GM19240 (cell line): ENCODE data around the gene ZFAND2B.

Source experiments
- DNase-seq: peaks from one replicate; pipeline ENCODE4 v3.0.0; 2011; ENCODE audit warnings: low spot score; ENCODE audit not compliant: insufficient read length

ZFAND2B gene

DNA sequence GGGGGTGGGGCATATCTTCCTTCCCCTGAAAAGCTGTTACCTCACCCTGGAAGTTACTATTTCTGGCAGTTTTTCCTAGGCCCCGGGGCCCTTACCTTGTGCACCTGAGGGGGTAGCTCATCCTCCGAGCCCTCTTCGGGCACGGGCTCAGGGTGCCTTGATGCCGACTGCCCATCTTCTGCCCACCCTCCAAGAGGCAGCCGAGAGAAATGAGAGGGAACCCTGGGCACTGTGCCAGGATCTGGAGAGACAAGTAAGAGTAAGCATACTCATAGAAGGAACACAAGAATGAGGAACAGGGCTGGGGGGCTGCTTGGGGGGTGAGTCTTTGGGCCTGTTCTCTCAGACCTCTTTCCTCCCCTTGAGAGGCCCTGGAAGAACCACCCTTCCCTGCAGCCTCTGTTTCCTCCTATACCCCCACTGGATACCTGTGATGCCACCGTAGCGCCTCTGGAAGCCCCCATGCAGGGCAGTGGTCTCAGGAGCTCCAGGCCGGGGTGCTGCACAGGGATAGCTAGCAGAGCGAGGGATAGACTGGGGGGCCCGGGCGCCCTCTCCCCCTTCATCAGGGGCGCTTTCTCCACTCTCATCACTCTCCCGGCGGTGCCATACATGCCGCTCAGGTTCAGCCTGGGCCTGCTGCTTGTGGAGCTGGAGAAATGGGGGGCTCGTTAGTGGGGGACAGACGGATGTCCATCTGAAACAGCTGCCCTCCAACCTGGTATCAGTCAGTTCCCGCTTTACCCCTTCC lies 14.2 kb downstream of the ZFAND2B start:
- DNase-seq = no peak

DNA sequence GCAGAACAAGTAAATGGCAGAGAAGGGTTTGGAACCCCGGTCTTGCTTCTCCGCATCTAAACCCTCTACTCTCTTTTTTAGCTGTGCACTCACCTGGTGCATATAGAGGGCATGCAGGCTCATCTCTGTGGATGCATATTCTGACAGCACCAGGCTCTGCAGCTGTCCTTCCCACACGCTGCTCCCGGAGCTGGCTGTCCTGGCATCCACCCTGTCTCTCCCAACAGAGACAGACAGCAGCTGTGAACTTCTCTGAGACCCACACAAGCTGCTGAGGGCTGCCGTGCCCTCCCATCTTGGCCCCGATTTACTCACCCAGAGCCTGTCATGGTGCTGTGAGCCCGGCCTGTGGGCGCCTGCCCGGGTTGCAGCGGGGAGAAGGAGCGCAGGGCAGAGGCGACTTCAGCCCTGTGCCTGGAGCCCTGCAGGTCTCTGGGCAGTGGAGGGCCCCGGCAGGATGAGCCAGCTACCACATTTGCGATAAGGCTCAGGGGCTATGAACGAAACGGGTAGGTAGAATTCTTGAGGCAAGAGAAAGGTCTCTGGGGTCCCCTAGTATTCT lies 15.5 kb downstream of the ZFAND2B start:
- DNase-seq = no peak

DNA sequence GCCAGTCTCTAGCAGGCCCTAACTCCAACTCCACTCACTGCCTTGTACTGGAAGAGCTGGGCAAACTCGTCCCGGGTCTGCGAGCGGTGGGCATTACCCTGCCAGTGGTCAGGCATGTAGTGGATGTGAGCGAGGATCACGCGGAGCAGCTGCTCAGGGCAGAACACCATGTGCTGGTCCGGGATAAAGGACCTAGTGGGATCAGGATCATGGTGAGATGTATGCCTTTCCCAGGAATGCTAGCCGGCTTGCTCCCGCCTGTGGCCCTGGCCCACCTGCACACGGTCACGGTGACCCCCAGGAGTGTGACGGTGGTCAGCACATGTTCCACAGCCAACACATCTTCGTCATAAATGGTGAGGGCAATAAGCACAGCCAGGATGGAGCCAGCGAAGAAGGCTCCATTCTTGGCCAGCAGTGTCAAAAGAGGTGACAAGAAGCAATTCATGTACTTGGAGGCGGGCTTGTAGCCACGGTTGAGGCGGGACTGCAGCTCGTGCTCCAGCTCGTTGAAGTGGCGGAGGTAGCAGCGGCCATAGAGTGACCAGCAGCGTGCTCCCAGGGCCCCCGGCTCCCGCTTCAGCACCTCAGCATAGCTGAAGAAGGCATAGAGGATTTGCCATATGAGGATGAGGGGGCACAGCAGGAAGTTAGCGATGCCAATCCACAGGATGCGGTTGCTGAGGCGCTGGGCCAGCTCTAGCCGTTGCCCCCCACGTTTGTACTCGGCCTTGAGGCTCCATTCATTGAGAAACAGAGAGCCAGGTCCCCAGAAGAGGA lies 17.4 kb downstream of the ZFAND2B start:
- DNase-seq = no peak

DNA sequence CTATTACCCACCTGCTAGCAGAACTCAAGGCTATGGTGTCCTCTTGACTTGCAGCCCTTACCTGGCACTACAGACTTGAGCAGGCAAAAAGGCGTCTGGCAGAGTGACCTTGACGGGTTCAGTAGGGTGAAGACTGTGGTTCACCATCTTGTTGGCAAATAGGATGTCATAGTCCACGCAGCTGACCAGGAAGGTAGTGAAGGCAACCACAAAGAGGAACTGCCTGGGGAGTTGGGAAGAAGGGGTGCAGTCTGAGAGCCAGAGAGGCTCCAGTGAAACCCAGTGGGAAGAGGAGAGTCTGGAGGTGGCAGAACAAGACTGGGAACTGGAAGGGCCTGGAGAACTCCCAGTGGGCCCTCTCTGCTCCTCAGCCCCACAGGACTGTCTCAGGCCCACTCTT lies 18.8 kb downstream of the ZFAND2B start:
- DNase-seq = no peak

DNA sequence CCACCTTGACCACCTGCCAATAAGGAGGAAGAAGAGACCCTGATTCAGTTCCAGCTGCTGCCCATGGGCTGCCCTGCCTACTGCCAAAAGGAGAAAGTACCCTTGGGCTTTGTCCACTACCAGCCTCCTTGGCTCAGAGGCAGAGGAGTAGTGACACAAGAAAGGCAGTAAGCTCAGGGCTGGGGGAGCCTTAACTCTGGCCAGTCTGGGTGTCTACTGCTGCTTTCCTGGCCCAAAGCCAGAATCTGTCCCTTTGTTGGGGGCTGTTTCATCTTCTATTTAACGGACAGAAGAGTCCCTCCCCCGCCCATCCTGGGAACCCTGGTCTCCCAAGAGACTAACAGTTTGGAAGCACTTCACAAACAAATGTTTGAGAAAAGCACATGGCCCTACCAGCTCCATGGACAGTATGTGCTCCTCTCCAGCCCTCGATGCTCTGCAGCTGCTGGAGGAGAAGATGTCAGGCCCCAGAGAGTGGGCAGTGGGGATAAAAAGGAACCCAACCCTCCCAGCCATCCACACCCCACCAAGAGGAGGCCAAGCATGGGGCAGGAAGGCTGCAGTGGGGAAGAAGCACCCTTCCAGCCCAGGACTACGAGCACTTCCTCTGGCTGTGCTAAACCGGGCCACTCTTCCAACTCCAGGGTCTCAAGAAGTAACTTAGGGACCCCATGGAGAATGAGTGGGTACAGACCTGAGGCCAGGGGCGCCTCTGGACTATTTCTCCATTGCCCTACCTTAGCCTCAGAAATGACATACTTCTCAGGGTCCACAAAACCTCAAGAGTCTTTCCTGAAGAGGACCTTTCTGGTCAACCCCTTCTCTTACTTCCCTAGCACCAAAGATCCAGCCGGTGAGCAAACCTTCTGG lies 21.7 kb downstream of the ZFAND2B start:
- DNase-seq = no peak

DNA sequence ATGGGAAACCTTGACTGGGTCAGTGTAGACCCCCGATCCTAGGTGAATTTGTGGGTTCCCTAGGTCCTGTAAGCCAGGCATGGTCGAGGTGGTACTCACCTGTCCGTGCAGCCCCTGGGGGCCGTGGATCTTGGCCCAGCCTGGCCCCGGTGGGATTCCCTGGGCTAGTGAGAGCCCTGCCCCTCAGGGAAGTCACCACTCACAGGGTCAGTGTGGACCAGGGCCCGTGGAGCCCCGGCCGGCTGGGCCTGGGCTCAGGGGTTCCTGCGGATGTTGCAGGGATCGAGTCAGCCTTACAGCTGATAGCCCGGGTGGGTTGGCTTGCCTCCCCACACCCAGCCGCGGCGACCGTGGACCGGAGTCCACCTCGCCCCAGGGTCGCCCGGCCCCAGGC lies 22.3 kb downstream of the ZFAND2B start:
- DNase-seq = no peak

DNA sequence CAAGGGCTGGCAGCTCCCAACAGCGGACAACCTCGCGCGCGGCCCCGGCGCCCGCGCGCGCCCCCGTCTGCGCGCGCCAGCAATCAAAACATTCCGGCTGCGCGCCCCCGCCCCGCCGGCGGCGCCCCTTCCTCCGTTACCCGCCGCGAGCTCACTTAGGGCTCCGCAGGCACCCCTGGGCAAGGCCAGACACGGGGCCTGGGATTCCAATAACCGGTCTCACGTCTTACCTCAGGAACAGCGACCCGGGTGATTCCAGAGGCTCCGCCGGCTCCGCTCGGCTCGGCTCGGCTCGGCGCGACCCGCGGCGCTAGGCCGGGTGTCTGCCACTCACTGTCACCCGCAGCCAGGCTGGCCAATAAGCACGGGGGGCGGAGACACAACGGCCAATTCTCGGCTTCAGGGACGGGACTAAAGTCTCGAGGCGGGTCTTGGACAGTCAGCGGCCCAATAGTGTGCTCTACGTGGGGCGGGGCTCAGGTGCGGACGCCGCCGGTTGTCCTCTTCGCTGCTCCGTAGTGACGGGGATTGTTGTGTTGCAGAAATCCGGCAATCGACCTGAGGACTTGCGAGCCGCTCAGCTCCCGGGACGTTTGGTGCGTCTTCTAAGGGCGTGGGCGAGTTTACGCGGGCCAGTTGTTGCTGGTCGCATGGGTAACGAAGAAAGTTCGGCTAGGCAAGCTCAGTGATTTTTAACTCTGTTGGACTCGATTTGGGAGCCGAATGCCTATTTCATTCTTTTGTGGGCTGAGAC lies 22.9 kb downstream of the ZFAND2B start, which contains the start of the genes ANKZF1 and ATG9A:
Gene ANKZF1 (plus strand): TSS at position 502 of the 754 bp plus-strand sequence. CDS start 452 bp downstream, outside the sequence.
Gene ATG9A (minus strand): TSS at position 332 of the 754 bp plus-strand sequence. CDS start 1,612 bp downstream, outside the sequence.
- peak; percentile 99 for DNase-seq

DNA sequence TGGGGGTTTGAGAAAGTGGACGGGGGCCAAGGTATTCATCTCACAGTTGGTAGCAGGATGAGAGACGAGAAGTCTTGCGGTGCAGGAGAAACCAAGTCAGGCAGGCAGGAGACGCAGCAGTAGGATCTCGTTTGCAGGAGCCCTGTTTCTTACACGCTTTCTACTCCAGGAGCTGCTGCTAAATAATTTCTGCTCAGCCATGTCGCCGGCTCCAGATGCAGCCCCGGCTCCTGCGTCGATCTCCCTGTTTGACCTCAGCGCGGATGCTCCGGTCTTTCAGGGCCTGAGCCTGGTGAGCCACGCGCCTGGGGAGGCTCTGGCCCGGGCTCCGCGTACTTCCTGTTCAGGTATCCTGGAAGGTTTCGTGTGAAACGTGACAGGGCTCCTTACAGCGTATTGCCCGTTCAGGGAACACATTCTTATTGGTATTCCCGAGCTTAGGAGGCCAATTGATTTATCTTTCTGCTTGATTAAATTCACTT lies 23.5 kb downstream of the ZFAND2B start:
- peak; percentile 55 for DNase-seq

DNA sequence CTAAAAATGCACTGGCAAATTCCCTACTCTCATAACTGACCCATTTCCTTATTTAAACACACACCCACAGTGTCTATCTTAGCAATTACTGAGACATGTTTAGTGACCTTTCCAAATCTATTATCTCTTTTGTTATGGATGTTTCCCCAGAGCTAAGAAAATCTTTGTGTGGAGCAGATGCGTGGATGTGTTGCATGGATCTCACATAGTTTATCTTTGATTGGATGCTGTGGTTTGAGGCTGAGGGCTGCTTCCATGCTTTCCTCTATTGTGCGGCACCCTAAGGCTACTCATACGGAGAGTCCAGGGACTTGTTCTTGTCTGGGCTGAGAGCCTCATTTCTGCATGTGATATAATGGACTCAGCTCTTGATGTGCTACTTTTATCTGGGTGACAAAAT lies 27.7 kb downstream of the ZFAND2B start:
- DNase-seq = no peak

DNA sequence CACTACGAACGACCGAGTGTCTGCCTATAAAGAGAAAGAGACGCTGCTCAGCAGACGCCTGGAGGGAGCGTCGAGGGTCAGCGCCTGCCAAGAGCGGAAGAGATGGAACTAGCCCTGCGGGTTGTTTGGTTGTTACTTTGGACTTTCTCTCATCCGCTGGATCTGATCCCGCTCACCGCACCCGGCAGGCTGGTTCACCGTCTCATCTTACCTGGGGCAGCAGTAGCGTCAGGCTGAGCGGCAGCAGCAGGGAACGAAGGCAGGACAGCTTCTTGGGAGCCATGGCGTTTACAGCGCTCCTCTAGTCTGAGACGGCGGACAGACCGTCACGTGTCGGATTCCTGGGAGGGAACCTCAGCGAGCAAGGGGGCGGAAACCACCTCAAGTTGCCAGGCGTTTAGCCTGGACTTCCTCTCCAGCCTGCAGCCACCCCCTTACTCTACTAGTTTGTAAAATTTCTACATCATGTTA lies 36.7 kb downstream of the ZFAND2B start:
- no peak for DNase-seq

DNA sequence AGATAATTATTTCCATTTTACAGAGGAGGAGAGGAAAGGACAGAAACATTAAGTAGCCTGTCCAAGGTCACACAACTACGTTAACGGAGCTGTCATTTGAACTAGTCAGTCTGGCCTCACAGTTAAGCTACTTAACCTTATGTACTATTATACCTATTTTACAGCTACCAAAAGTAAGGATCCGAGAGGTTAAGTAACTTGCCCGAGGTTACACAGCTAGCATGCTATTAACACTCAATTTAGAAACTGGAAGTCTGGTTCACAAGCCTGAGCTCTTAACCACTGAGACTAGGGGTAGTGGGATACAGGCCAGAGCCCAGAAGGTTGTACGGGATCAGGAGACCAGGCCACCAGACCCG lies 38.2 kb downstream of the ZFAND2B start:
- DNase-seq = no peak

DNA sequence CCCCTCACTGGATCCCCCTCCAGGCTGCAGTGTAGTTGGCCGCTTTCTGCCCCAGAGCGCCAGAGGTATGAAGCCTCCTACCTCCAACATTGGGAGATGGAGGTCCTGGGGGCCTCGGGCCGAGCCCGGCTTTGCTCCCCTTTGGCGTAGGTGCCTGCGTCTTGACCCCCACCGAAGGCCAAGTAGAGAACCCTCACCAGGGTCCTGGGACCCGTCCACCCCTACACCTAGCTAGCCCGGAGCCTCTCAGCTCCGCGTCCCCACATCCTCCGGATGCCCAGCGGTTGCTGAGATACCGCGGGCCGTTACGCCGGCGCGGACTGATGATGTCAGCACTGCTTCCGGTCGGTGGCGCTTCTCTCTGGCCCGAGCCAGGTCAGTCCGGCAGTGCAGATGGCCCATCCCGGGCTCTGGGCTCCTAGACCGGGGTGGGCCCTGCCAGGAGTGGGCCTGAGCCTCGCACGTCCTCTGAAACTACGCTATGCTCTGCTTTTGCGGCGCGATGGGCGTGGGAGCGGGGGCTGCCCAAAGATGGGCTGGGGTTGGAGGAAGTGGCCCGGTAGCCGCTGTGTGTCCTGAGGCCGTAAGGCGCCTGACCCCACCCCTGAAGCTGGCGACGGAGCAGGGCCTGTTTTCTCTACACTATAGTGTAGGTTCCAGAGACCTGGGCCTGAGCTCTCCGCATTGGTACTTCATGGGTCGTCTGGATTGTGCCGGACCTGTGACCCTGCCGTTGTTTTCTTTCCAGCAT lies 38.7 kb downstream of the ZFAND2B start, which contains the start of the genes GLB1L and STK16:
Gene GLB1L (minus strand): TSS at position 297 of the 751 bp plus-strand sequence. CDS start 1,871 bp downstream, outside the sequence.
Gene STK16 (plus strand): TSS at position 332 of the 751 bp plus-strand sequence. CDS start 521 bp downstream, outside the sequence.
- DNase-seq = peak; percentile 98

DNA sequence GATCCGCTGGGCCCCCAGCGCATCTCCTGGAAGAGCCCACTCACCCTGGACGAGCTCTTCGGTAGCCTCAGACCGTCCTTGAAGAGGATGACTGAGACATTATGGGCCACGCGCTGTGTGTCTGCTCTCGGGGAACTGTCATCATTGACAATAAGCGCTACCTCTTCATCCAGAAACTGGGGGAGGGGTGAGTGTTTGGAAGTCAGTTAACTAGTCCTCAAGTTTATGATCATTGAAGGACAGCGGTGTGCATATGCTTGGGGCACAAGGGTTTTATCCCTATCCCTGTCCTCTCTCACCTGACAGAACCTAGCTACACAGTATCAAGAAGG lies 39.3 kb downstream of the ZFAND2B start:
- no peak for DNase-seq

DNA sequence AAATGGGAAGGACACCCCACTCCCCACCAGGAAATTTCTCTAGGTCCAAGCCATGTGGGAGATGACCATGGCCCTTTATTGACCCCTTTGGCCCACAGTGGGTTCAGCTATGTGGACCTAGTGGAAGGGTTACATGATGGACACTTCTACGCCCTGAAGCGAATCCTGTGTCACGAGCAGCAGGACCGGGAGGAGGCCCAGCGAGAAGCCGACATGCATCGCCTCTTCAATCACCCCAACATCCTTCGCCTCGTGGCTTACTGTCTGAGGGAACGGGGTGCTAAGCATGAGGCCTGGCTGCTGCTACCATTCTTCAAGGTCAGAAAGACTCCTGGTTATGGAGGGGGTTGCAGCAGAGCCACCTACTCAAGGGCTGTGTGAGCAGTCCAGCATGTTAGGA lies 40.0 kb downstream of the ZFAND2B start:
- DNase-seq = no peak

DNA sequence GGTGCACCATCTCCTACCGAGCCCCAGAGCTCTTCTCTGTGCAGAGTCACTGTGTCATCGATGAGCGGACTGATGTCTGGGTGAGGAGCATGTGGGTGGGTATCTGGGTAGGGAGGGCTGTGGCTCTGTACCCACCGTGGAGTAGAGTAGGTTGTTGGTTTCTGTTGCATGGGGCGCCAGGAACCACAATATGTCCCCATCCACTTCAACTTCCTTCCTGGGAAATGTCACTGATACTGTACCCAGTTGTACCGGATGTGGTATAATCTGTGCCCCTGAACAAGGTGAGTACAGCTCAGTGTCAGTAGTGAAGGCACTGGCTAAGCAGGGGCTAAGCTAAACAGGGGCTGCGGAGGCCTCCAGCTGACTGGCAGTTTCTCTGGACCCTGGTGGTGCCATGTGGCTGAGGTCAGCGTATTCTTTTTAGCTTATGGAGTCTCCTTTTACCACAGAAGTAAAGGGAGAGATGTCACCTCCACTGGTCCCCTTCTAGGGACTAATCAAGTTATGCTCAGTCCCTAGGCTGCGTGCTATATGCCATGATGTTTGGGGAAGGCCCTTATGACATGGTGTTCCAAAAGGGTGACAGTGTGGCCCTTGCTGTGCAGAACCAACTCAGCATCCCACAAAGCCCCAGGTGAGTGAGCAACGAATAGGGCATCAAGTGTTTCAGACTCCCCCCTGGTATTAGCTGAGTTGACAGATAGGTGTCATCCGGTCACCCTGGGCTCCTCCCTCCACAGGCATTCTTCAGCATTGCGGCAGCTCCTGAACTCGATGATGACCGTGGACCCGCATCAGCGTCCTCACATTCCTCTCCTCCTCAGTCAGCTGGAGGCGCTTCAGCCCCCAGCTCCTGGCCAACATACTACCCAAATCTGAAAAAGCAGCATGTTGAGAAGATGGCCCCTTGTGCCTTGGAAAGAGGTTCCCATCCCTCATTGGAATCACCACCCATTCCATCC lies 41.4 kb downstream of the ZFAND2B start:
- DNase-seq = no peak

DNA sequence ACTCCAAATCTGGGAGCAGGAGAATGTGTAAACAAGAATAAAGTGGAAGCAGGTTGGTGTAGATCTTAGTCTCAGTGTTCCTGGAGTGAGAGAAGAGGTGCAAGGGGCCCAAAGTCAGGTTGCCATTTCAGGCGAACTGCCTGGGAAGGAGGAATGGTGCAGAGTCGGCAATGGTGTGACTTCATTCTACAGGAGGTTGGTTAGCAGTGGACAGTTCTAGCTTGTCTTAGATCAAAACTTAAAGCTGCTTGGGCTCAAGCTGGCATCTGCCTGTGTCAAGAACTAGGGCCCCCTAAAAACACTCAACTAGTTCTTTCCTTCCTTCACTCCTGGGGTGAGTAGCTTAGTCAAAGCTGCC lies 42.2 kb downstream of the ZFAND2B start:
- no peak for DNase-seq

DNA sequence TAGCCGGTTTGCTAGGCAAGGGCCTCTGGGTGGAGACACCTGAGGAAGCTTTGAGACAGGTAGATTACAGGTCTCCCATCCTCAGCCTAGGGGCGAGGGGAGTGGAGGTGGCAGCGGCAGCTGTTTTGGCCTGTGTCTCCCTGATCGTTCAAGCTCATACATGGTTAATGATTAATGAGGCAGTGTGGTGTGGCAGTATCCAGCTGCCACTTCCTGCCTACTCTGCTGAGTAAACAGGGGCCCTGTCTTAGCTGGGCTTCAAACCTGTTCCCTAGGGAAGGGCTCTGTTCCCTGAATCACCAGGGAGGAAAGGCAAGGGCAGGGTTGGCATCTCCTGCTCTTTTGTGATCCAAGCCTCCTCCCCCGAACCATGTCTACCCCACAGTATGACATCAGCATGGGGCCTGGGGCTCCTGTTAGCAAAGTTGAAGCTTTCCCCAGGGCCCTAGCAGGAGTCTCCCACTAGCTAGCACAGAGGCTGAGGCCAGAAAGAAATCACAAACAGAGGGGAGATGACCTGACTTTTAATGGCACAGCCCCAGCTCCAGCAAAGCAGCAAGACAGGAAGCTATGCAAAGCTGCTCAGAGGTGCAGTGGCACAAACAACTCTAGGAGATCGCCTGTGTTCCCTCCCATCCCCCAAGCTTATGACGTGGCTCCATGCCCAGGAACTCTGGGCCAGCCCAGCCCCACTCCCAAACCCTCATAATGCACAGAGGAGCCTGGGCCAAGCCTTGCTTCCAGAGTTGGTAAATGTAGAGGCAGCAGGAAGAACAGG lies 42.8 kb downstream of the ZFAND2B start:
- no peak for DNase-seq
